Gastroesophageal sphincter (tissue), 3 donors: ENCODE results near the gene C22orf31.
A peak's percentile ranks its signal among the peaks of the same experiment; 100 is the strongest.

Experiments
- POLR2A ChIP-seq, 2 donors: fragments of 450-650 bp; IDR thresholded peaks; one replicate each; pipeline ENCODE4 v1.6.1; 2017; ENCODE audit warnings: antibody characterized with exemption in 2 of 2, mild to moderate bottlenecking in 2 of 2, moderate library complexity in 1 of 2
- POLR2AphosphoS5 ChIP-seq: sonication (generic); formaldehyde crosslinking; IDR thresholded peaks from one replicate; pipeline ENCODE4 v1.6.1; 2017; ENCODE audit warnings: antibody characterized with exemption
- TF ChIP-seq, protein P1 (sequence below), 4 experiments: fragments of 200-600 bp in 2 of 4; fragments of 450-650 bp in 2 of 4; sonication (generic) in 1 of 4; IDR thresholded peaks; one replicate each; pipeline ENCODE4 v1.5.1; 2017 to 2019; ENCODE audit warnings: antibody characterized with exemption in 4 of 4, mild to moderate bottlenecking in 2 of 4, moderate library complexity in 2 of 4

- TF ChIP-seq, protein P1, sequence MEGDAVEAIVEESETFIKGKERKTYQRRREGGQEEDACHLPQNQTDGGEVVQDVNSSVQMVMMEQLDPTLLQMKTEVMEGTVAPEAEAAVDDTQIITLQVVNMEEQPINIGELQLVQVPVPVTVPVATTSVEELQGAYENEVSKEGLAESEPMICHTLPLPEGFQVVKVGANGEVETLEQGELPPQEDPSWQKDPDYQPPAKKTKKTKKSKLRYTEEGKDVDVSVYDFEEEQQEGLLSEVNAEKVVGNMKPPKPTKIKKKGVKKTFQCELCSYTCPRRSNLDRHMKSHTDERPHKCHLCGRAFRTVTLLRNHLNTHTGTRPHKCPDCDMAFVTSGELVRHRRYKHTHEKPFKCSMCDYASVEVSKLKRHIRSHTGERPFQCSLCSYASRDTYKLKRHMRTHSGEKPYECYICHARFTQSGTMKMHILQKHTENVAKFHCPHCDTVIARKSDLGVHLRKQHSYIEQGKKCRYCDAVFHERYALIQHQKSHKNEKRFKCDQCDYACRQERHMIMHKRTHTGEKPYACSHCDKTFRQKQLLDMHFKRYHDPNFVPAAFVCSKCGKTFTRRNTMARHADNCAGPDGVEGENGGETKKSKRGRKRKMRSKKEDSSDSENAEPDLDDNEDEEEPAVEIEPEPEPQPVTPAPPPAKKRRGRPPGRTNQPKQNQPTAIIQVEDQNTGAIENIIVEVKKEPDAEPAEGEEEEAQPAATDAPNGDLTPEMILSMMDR (IDR thresholded peaks at IDR 0.05): no peak
- TF ChIP-seq POLR2AphosphoS5: peak; percentile 20
- no peak for TF ChIP-seq POLR2A (IDR thresholded peaks at IDR 0.05)
Observed at GRCh38 chr22:29093501-29094300, 32.1 kb upstream of the C22orf31 start.
